IPS-NIHi7 (cell line): ENCODE measurements around the gene PJA1.

Experiments used
- DNase-seq: peaks from one replicate; pipeline ENCODE4 v3.0.0; 2012; ENCODE audit warnings: mixed read lengths; ENCODE audit errors: extremely low spot score

PJA1 gene, protein sequence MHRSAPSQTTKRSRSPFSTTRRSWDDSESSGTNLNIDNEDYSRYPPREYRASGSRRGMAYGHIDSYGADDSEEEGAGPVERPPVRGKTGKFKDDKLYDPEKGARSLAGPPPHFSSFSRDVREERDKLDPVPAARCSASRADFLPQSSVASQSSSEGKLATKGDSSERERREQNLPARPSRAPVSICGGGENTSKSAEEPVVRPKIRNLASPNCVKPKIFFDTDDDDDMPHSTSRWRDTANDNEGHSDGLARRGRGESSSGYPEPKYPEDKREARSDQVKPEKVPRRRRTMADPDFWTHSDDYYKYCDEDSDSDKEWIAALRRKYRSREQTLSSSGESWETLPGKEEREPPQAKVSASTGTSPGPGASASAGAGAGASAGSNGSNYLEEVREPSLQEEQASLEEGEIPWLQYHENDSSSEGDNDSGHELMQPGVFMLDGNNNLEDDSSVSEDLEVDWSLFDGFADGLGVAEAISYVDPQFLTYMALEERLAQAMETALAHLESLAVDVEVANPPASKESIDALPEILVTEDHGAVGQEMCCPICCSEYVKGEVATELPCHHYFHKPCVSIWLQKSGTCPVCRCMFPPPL

DNA sequence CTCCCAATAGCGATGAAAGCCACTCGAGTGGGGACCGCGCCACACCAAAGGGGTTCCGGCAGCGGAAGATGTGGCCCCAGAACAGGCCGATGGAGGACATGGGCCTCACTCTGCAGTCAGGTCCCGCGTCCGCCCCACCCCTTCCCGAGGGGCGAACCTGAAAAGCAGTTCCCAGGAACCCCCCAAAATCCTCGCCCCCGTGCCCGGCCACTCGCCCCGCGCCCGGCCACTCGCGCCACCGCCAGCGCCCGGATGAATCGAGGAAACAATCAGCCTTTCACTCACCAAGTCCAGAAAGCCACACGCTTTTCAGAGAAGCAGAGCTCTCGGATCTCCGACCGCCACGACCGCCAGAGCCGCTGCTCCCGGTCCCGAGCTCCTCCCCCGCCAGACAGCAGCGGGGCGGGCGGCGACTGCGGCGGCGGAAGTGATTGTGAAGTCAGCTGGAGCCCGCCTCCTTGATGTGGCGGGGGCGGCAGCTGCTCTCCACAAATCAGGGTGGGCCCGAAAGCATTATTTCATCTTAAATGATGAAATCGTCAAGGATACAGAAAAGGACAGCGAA lies at the start of gene PJA1:
Gene PJA1, minus strand, starts transcription at position 367 of the 565 bp plus-strand sequence. CDS start 2,380 bp downstream, outside the sequence.
- peak; percentile 66 for DNase-seq

DNA sequence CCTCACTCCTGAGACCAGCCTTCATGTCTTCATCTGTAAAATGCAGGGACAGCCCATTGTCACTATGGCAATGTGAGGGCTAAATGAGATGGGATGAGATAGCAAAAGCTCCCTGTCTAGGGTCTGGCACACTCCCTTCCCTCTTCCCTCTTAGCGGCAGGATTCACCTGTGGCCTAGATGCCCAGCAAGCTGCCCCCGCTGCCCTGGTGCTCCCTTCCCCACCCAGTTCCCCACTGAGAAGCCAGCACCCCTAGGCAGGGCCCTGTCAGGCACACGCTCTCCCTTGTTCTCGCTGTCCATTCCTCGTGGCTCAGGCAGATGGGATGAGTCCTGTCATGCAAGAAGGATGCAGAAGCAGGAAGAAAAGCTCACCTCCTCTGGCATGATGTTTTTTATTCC lies 49.2 kb upstream of the PJA1 start:
- no peak for DNase-seq

DNA sequence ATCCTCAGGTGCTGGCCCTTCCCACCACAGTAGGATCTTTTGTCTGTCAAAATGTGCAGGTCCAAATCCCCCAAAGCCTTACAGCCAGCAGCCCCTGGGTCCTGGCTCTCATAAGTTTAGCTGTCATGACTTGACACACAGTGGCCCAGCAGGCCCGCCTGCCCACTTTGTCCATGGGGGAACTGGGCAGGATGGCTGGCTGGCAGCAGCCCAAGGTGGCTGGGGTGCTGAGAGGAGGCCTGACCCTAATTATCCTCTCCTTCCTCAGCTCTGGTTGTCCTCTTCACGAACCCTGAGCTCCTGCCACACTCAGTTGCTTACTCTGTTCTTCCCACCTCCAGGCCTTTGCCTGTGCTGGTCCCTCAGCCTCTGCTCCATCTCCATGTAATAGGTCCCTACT lies 46.4 kb upstream of the PJA1 start:
- no peak for DNase-seq

DNA sequence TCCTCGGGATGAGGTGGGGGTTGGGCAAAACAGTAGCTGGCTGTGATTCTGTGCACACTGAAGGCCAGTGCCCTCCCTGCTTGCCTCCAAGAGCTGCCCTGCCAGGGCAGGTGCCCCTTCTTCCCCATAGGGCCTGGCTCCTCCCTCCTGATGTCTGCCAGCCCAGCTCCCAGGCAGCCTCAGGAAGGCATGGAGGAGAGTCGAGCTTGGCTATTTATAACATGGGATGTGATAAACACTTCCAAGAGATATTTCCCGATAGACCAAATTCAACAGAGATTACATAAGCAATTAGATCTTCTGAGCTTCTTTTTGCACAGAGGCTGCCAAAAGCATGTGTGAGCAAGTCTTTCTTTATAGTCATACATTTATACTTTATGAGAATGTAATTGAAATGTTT lies 45.3 kb upstream of the PJA1 start:
- no peak for DNase-seq

DNA sequence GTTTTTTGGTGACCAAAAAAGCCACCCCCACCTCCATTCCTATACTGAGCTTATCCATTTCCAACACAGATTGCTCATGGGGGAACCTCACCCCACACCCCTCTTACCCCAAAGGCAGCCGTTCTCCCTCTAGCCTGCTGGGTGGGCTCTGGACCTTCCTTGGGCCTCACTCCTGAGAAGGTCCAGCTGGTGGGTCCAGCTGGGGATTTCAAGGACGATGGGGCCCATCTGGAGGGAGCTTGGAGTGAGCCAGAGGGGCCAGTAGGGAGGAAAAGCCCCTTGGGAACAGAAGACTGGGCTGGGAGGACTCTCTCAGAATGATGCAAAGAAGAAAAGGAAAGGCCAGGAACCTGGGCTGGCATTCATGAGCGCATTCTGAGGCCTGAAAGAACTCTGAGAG lies 42.0 kb upstream of the PJA1 start:
- no peak for DNase-seq

DNA sequence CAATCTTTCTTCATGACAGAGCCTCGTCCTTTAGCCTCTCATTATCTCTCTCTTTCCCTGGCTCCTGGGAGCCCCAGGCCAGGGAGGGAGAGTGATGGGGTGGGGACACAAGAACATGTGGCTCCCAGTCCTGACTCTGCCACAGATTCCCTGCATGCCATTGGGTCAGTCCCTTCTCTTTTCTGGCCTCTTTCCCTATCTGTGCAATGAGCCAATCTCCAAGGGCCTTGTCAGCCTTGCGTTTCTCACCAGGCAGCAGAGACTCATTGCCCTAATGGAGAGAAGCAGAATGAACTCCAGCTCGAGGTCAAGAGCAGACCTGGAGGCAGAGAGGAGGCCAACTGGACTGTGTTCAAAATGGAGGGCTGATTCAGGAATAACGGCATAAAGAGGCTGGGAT lies 38.4 kb upstream of the PJA1 start:
- no peak for DNase-seq

DNA sequence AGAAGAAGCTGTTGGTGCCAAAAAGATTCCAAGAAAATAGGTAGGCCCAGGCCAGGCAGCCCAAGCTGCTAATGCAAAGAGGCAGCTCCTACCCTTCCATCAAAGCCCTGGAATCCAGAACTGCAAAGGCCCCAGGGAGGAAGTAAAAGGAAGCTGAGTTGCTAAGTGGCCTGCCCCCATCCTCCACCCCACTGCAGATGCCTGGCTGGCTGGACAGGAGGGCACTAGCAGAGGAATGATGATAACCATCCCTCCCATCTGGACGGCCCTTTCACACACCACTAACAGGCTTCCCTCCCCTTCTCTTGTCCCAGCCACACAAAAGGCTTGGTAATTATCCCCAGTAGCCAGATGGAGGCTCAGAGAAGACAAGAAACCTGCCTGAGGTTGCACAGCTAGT lies 32.4 kb upstream of the PJA1 start:
- DNase-seq = no peak

DNA sequence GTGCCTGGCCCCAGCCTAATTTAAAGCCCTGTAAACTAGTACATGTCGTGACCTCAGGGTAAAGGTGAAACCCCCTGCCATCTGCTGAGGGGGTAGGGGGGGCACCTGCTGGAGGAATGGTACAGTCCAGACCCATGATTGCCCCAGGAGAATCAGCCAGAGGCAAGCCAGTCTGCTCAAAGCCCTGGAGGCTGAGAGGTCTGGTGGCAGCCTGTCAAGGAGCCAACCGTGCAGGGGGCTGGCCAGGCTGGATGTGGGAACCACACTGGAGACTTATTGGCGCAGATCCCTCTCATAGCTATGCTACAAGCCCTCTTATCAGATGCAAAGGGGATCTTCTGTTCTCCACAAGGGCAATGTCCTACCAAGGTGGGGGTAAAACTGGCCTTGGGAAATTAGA lies 31.4 kb upstream of the PJA1 start:
- no peak for DNase-seq

DNA sequence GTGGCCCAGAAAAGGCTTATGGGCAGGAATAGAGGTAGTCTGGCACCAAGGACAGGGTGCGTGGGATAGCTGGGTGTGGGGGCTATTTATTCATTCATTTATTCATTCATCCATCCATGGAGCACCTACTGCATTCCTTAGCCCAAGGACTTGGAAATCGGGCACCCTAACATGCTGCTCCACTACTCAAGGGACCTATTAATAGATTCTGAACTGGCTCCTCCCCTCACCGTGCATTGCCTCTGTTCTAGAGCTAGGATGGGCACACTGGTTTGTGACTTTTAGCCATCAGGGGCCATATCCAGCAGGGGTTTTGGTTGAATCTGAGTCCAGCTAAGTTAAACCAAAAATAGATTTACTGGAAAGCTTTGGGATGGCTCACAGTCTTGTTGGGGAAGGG lies 30.6 kb upstream of the PJA1 start:
- no peak for DNase-seq

DNA sequence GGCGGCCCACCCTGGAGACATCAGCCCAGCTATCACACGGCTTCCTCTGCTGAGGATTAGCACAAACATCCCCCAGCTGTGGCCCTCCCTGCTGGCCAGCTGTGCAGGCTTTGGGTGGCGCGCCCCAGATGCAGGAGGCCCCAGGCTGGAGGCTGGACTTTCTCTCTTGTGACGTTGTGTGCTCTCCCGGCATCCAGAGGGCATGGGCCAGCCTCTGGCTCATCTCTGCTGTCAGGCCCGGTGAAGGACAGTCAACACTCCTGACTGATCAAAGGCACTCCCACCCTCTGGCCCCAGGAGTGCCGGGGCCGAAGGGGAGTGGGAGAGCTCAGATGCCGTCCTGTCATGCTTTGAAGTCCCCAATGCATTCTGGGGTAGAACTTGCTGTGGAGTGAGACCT lies 29.9 kb upstream of the PJA1 start:
- no peak for DNase-seq

DNA sequence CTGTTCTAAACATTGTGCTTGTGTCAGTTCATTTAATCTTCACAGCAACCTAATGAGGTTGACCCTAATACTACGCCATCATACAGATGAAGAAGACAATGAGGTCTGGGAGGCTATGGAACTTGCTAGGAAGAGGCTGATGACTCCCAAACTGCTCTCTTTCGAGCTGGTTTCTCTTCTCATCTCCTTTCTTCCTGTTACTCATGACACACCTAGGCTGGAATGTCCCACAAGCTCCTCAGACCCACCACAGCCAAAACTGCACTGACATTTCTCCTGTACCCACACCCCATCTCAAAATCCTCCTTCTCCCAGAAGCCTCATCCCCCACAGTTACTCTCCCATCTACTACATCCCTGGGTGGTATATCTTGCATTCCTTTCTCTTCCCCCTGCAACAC lies 27.4 kb upstream of the PJA1 start:
- DNase-seq = no peak

DNA sequence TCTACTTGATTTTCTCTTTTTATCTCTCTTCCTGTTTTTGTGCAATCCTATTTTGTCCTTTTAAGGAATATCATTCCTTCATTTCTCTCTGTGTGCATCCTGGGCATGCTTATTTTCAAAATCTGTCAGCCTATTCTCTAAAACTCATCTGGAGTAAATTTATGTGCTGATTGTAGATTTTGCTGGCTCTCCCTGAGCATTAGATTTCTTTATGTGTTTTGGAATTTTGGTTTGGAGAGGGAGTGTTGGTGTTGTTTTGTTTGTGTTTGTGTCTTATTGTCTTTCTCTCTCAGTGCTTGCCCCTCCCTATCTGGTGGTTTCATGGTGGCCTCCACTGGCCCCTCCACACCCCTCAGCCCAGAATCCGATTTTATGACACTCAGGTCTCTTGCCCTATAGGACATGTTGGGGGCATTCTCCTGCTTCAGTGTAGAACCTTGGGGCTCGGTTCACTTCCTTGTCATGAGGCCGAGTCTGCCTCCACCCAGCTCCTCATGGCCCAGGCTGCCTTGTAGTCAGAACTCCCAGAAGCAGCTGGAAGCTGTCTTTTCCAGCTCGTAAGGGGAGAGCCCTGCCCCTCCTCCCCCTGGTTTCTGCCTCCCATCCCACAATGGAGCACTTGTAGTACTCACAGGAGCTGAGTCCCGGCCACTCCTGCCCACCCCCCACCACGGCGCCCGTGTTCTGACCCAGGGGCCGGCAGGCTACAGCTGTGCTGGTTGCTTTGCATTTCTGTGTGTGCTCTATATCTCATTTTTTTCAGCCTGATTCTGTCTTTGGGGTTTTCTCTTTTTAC lies 24.5 kb upstream of the PJA1 start:
- no peak for DNase-seq

DNA sequence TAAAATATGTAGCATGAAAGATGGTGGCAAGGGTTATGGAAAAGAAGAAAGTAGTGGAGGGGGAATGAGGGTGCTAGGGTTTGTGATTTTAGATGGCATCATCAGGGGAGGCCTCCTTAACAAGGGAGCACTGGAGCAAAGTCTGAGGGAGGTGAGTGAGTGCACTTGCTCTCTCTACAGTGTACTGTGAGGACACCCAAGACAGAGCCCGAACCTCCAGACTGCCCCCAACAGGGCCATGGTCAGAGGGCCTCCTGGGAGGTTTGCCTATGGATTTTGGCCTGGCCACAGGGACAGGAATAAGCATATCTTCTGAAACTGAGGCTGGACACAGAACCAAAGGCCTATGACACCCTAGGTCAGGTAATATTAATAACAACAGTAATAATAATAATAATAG lies 21.4 kb upstream of the PJA1 start:
- DNase-seq = no peak

DNA sequence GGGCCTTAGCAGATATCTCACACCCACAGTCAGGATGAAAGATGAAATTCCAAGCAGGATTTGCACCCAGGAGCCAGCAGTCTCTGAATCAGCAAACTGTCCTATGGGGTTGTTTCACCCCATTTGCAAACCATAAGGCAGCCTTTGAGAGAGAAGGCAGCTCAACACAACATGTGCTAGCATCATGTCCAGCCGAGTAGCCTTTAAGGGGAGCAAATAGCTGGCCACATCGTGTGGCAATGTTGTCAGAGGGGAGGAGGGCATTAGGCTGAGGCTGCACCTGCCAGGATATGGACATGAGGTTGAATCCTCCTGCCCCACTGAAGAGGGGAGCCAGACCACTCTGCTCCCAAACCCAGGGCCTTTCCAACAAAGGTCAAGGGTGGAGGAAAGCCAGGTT lies 20.6 kb upstream of the PJA1 start:
- DNase-seq = no peak

DNA sequence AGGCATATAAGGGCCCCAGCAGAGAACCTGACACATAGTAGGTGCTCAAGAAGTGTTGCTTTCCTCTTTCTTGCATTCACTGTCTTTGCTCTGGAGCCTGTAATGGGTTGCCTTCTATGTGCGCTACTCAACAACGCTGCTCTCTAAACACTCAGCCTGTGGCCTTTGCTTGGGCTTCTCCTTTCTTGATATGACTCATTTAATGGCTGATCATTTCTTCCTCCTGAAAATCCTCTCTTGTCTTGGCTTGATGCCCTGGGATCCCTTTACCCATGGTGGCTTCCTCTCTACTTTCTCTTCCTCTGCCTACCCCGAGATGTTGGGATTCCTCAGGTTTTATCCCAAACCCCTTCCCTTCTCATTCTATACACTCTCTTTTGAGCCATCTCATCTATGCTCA lies 19.9 kb upstream of the PJA1 start:
- DNase-seq = no peak

DNA sequence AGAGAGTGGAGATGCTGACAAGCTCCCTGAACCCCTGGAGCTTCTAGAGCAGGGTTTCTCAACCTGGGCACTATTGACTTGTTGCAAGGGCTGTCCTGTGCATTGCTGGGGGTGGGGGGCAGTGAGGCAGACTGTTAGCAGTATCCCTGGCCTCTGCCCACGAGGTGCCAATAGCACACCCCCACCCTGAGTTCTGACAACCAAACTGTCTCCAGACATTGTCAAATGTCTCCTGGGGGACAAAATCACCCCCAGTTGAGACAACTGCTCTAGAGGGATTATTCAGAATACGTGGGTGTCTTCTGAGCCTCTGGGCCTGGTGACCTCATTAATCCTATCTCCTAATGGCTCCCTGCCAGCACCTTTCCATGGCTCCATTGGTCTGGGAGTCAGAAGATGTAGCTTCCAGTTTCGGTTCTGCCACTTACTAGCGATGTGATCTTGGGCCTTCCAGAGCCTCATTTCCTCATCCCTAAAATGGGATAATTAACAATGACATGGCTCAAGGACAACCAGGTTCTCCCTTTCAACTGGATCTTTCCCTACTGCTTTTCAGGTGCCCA lies 17.6 kb upstream of the PJA1 start:
- DNase-seq = no peak

DNA sequence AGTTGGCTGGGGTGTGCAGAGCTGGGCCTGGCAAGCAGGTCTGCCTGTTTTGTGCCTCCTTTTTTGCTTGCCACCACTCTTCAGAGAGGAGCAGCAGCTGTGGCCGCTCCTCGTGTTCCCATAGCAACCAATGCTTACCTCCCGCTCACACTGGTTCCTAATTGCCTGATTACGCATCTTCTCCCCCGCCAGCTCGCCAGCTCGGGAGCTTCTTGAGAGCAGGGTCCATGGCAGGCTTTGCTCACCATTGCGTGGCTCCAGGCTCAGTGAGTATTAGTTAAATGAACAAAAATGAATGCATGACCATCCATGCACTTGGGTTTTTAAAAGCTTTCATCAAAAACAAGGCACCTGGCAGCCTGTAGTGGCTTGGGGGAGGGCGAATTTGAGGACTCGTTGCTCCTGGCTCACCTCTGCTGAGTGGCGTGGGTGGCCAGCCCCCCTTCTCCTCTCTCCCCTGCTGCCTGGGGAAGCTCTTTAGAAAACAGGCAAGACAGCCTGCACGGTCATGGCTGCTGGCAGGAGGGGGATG lies 14.2 kb upstream of the PJA1 start:
- DNase-seq = peak; percentile 67

DNA sequence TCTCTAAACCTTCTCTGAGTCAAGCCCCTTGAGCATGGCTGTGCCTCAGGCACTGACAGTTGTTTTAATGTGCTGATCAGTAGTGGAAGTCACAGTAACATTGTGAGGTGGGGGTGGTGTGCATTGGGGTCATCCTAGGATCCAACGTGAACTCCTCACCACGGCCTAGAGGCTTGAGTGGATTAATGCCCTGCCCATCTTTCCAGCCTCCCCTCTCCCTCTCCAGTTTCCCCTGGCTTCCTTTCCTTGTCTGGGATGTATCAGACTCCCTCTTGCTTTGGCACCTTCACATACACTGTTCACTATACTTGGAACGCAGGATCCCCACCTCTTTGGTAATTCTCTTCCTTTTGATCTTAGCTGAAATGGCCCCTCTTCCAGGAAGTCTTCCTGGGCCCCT lies 13.3 kb upstream of the PJA1 start:
- no peak for DNase-seq

DNA sequence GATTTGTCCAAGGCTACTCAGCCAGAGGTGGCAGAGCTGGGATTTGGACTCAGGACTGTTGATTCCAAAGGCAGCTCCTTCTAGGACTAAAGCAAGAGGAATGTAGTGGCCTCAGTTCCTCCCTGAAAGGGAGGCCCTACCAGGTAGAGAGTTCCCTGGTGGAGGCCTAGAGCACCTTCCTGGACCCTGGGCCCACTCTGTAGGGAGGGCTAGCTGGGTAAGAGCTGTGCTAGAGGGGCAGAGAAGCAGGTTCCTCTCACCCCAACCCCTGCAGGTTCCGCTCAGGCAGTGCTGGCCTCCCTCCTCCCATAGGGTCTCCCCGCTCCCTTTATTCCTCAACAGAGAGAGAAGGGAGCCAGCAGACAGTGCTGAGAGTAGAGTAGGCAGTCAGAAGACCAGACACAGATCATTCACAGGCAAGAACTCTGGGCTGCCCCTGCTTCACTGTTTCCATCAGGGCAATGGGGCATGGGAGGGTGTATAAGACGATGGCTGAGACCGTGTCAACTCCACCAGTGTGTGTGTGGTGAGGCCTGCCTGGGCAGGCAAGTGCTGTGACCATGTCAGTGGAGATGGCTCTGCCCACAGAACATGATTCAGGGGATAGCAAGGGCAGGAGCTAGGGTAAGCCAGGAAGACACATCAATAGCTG lies 12.4 kb upstream of the PJA1 start:
- no peak for DNase-seq

DNA sequence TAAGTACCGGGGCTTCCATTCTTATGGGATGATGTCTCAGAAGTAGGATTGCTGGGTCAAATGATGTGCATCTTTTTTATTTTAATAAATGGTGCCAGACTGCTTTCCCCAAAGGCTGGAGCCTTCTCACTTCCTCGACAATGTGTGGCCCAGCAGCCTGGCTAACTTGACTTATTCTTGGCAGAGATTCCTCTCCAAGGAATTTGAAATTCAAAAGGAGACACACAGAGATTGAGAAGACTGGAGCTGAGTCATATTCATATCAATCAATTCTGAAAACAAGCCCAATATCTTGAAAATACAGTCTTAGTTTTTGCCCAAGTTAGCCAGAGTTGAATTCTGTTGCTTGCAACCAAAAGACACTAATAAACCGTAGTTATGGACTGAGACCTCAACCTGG lies 10.8 kb upstream of the PJA1 start:
- no peak for DNase-seq

DNA sequence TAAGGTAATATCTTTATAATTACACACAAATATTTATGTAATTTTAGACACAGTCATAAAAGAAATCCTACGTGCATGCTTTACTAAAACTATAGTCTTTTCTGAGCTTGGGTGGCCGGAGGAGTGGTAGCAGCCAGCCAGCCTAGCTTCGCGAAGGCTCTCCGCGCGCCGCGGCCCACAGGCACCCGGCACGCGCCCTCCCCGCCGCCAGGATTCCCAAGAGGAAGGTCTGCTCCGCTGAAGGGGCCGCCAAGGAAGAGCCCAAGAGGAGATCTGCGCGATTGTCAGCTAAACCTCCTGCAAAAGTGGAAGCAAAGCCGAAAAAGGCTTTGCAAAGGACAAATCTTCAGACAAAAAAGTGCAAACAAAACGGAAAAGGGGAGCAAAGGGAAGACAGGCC lies 8.7 kb upstream of the PJA1 start:
- DNase-seq = peak; percentile 43
